GM21619 (cell line): Measurements from ENCODE around the gene JADE3.

Experiments used
- ATAC-seq: cut with Tn5 transposase; IDR thresholded peaks from one replicate; pipeline ENCODE4 v1.9.1; 2021; ENCODE audit not compliant: unreplicated experiment

JADE3 gene

GRCh38 chrX:46992070-46992469 is 79.8 kb downstream of the JADE3 start:
- ATAC-seq = no peak

- ATAC-seq = no peak
Observed at GRCh38 chrX:46994096-46994495, 81.9 kb downstream of the JADE3 start.

DNA sequence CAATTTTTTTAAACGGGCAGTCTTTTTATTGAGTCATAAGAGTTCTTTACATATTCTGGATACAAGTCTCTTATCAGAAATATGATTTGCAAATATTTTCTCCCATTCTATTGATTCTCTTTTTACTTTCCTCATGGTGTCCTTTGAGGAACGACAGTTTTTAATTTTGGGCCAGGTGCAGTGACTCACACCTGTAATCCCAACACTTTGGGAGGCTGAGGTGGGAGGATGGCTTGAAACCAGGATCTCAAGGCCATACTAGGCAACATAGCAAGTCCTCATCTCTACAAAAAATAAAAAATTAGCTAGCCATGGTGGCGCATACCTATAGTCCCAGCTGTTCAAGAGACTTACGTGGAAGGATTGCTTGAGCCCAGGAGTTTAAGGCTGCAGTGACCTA is 99.9 kb downstream of the JADE3 start:
- ATAC-seq = no peak

DNA sequence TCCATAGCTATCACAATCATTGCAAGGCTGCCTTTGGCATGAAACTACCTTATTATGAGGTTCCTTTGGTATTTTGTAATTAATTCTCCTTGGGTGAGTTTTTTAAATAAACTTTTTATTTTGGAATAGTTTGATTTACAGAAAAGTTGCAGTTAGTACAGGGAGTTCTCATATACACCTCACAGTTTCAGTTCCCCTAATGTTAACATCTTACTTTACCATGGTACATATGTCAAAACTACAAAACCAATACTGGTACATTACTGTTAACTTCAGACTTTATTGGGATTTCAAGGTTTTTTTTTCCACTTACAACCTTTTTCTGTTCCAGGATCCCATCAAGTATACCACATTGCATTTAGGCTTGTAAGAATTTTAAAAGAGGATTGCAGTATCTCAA is 114.0 kb downstream of the JADE3 start:
- no peak for ATAC-seq

DNA sequence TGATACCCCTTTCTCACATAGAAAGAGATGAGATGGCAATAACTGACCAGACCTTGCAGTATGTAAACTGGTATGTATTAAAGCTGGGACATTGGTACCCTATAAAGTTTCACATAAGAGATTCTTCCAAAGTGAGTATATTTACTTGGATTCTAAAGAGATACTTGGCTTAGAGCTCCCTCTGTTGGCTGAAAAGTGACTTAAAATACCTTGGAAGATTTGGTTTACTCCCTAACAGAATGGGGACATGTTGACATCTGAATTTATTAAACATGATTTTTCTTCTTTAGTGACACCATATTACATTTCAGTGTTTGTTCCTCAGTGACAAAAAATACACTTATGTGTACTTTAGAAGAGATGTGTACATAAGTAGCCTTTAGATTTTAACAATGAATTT is 118.1 kb downstream of the JADE3 start:
- ATAC-seq = no peak

DNA sequence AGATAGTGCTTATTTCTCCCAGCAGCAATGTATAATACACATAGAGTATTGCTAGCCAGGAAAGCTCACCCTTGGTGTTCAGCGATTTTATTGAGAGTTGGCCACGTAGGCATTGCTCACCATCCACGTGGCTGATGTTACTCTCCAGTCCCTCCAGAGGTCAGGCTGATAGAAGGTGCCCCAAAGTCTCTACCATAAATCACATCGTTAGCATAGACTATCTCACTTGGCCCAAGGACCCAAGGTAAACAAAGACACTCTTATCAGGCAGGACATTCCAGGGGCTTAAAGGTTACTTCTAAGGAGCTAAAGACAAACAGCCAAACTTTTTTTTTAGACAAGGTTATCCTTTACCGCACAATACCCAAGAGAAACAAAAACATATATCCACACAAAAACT is 135.8 kb downstream of the JADE3 start:
- ATAC-seq = no peak

- no peak for ATAC-seq
Observed at GRCh38 chrX:47059142-47059874, 147.1 kb downstream of the JADE3 start.

DNA sequence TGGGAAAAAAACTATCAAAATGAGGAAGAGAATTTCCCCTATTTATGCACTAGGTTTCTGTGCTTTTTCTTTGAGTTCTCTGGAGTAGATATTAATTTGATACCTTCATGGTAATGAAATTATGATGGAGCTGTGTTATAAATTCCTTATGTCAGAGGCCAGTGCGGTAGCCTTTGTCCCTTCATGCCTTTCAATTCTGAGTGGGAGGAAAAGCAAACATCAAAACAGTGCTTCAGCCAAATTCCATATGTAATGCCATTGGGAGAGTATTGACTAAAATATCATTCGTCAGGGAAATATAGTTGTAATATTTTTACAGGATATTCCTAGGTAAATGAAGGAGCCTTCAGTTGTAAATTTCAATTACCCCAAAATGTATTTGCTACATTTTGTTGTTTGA is 148.5 kb downstream of the JADE3 start:
- no peak for ATAC-seq

- no peak for ATAC-seq
Observed at GRCh38 chrX:47061238-47061919, 149.2 kb downstream of the JADE3 start.

- no peak for ATAC-seq
Observed at GRCh38 chrX:47063179-47063578, 151.0 kb downstream of the JADE3 start.

DNA sequence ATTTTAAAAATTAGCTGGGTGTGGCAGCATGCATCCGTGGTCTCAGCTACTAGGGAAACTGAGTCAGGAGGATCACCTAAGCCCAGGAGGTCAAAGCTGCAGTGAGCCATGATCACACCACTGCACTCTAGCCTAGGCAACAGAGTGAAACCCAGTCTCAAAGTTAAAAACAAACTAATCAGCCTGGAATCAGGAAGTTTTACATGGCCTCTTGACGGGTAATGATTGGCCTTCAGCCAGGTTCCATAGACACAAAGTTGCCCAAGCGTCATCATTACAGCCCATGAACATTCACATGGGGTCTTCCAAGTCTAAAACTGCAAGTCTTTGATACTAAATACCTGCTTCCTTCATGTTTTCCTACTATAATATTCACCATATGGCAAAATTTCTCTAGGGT is 156.0 kb downstream of the JADE3 start:
- no peak for ATAC-seq

DNA sequence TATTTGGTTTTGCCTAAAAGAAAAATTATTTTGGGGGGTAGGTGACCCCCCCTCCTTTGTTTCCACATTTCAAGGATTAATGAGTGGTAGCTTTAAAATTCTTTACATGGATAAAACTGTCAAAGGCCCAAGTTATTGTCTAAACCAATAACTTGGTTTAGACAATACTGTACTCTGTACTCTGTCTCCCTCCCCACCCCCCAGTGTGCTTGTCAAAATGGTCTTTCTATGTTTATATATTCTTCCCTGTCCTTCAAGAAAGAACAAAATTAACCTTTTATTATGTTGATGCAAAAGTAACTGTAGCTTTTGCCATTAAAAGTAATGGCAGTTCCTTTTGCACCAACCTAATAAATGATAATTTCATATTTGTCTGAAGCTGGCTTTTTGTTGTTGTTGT is 156.5 kb downstream of the JADE3 start:
- ATAC-seq = no peak

DNA sequence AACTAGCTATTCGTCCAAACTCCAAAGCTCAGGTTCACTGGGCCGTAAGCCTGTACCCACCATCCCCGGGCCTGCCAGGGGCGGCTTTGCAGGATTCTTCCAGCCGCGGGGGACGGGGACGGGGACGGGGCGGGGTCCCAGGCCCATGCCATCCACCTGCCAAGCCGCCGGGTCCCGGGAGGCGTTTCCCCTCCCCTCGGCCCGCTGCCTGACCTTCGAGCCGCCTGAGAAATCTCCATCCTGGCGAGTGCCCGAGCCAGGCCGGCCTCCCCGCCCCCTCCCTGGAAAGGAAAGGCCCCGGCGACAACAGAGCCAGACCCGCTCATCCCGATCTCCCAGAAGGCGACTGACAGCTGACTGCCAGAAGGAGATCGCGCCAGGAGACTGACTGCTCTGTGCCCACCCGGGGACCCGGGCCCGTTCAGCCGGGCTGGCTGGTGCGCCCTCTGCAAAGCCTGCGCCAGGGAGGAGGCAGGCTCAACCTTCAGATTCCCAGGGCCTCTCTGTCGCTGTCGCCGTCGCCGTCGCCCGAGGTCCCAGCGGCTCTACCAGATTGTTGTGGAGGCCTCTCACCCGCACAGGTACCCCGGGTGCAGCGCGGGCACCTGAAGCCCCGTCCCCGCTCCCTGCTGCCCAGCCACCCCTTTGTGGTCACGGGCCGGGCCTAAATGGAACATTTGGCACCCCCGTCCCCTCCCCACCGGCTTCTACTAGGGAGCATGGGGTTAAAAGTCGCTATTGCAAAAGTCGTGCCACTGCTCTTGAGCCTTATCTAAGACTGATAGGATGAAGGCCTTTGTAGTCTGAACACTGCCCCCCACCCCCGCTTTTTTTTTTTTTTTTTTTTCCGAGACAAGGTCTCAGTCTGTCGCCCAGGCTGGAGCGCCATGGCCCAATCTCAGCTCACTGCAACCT is 166.2 kb downstream of the JADE3 start, which contains the start of gene RGN:
TSS of gene RGN (plus strand) at position 315 of the 915 bp plus-strand sequence. CDS start 2,702 bp downstream, outside the sequence.
- ATAC-seq = no peak

DNA sequence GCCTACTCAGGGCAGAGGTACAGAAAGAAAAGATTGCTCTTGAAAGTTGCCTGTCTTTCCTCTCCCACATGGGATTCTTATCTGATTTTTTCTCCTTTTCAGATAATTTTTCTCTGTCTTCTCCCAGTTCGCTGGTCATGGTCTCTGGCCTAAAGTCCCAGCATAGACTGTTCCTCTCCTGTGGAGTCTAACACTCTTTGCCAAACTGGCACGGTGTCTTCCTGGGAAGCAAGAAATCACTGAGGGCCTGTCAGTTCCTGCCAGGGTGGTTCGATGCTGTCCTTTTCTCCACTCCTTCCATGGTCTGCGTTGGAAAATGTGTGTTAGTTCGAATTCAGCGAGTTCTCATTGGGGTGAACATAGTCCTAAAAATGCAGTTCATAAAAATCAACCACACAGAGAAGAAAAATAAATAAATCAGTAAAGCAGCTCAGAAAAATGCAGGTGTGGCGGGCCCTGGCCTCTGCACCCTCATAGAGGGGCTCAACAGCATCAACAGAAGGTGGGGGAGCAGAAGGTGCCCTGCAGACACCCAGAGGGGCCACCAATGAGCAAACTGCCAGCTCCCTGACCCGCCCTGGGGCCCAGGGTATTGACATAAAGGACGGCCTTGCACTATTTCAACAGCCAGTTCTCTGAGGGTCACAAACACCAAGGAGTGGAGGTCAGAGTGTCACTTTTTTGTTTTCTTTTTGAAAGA is 168.1 kb downstream of the JADE3 start:
- no peak for ATAC-seq

- ATAC-seq = no peak
Observed at GRCh38 chrX:47080915-47081236, 168.7 kb downstream of the JADE3 start.

GRCh38 chrX:47091149-47091775 is 179.0 kb downstream of the JADE3 start:
- ATAC-seq = no peak

DNA sequence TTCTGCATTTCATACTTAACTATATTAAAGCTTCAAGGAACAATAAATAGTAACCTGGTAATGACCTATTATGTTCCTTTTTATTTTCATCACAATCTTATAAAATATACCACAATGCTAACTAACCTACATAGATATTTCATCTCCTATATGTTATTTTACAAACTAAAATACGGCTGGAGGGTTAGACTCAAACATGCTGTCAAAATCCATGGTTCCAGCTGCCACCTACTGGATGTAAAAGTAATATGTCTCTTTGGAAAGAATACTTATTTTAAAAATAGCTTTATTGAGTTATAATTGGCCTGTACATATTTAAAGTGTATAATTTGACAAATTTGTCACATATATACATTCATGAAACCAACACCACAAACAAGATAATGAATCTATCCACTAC is 181.0 kb downstream of the JADE3 start:
- ATAC-seq = no peak

DNA sequence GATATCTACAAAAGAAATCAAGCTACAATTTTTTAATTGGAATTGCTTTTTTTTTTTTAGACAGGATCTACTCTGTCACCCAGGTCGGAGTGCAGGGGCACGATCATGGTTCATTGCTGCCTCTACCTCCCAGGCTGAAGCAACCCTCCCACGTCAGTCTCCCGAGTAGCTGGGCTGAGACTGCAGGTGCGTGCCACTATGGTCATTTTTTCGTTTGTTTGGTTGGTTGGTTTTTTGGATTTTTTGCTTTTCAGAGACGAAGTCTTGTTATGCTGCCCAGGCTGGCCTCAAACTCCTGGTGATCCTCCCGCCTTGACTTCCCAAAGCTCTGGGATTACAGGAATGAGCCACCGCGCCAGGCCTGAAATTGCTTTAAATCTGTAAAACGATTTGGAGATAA is 181.6 kb downstream of the JADE3 start:
- no peak for ATAC-seq

DNA sequence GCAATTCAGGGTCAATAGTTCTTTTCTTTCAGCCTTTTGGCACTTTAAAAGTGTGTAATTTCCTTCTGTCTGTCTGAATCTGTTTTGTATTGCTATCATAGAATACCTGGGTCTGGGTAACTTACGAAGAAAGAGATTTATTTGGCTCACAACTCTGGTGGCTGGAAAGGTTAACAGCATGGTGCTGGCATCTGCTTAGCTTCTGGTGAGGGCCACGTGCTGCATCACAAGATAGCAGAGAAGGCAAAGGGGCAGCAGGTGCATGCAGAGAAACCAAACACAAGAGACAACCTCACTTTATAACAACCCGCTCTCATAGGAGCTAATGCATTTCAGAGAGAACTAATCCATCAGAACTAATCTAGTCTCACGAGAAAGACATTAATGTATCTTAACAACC is 184.8 kb downstream of the JADE3 start:
- no peak for ATAC-seq

GRCh38 chrX:47098338-47099094 is 186.3 kb downstream of the JADE3 start:
- no peak for ATAC-seq
